Measurements from ENCODE around the gene FGF13. TPM values are rescaled to one million over a fixed set of nuclear protein-coding genes. Genes with fewer than 3 reads are reported as not detected.

The FGF13 gene
- total RNA-seq, 2 experiments from 2014 or later, result not detected

DNA sequence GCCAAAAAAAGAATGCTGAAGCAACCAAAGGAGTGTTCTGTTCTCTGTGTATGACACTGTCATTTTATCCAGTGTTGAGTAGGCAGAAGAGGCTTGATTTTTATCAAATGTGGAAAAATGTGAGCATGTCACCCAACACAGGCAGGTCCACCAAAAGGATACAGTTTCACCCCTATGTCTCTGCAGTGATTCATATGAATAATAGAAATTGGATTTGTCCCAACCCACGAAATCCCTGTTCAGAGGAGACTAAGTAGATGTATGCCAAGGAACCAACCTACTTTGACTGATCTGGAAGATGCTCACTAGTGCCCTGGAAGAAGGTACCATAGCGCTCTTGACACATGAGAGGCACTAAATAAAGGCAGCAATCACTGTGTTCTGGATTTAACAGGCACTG, 72.5 kb downstream of the FGF13 start:
- Mint-ChIP-seq H3K4me3 (no peak overlapping the region), H3K4me1 (ENCODE audit: low read depth) (no peaks in the 10 kb centered on the region), H3K27ac (no peak overlapping the region)

More for the DNA sequence above, 72.5 kb downstream of the FGF13 start:
- DNase-seq, result no peak
- Mint-ChIP-seq H3K27me3 (ENCODE audit: low read depth) (no peaks in the 10 kb centered on the region), H3K9me3 (ENCODE audit: insufficient read depth) (no peaks in the 10 kb centered on the region), H3K36me3 (ENCODE audit: low read depth) (no peaks in the 10 kb centered on the region)
- CTCF ChIA-PET, result no interaction called here
- no peak for ATAC-seq
- POLR2A ChIA-PET, result no interaction called here

Small RNA genes within 50 kb of the gene (microRNA-seq; reads per million reads assigned to microRNA genes)
- not detected for gene MIR504
